Lower lobe of right lung (tissue), 2 donors: ENCODE measurements around the gene DNAJC24. TPM values are rescaled to one million over a fixed set of nuclear protein-coding genes. Genes with fewer than 3 reads are reported as not detected.
A peak's percentile ranks its signal among the peaks of the same experiment; 100 is the strongest.

Source experiments
- ATAC-seq, 2 donors: fragments of 200-7000 bp; cut with Tn5 transposase; one replicate each; pipeline ENCODE4 v1.9.1; 2020 to 2022; ENCODE audit warnings: mild to moderate bottlenecking in 2 of 2, moderate library complexity in 2 of 2
- DNase-seq: peaks from one replicate; pipeline ENCODE4 v3.0.0-alpha.2; 2020
- H3K27ac ChIP-seq: fragments of 200-600 bp; one replicate; pipeline ENCODE4 v1.8.0; 2022
- H3K27me3 ChIP-seq: fragments of 200-600 bp; one replicate; pipeline ENCODE4 v1.8.0; 2022; ENCODE audit warnings: low read depth
- H3K36me3 ChIP-seq: fragments of 200-600 bp; one replicate; pipeline ENCODE4 v1.8.0; 2022; ENCODE audit warnings: mild to moderate bottlenecking
- H3K4me1 ChIP-seq: fragments of 200-600 bp; one replicate; pipeline ENCODE4 v1.8.0; 2022
- H3K4me3 ChIP-seq: fragments of 200-600 bp; one replicate; pipeline ENCODE4 v1.8.0; 2022; ENCODE audit warnings: mild to moderate bottlenecking
- H3K9me3 ChIP-seq: fragments of 200-600 bp; one replicate; pipeline ENCODE4 v1.8.0; 2022
- intact Hi-C: fragments of 100-400 bp; cut with DNase I; formaldehyde crosslinking; loops from one replicate; pipeline ENCODE4 v1.11.0; 2022
- total RNA-seq: library from RNA; stranded (reverse); fragmentation: NEBNext Ultra II Directional; extraction: Animal tissue kit (Norgen Biotek cat#: 25700); gene quantifications from one replicate; pipeline ENCODE4 v1.2.1, GENCODE V29; 2021
- TF ChIP-seq, protein P1 (sequence below): fragments of 200-600 bp; IDR thresholded peaks from one replicate; pipeline ENCODE4 v1.8.0; 2022; ENCODE audit warnings: antibody characterized with exemption, mild to moderate bottlenecking
- donor health status: DM: no; HTN: yes; CAD: no; lungs with severe emphysema.

Gene DNAJC24
- total RNA-seq, 1 donor from 2014 or later = 16.3 TPM

DNA sequence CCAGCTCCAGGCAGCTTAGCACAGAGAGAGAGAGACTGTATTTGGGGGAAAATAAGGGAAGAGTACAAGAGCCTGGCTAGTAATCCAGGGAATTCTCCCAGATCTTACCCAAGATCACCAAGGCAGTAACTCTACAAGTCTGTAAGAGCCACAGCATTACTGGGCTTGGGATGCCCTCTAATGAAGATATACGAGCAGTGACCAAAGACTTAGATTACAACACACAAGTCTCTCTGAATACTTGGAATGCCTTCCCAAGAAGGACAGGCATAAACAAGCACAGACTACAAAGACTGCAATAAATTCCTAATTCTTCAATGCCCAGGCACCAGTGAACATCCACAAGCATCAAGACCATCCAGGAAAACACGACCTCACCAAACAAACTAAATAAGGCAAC, 17.7 kb downstream of the DNAJC24 start:
- H3K36me3 ChIP-seq = no peaks in the 10 kb centered on the region

GRCh38 chr11:31397239-31397834, 27.7 kb downstream of the DNAJC24 start:
- Histone ChIP-seq H3K27me3 (no peaks in the 10 kb centered on the region), H3K4me3 (no peak overlapping the region), H3K9me3 (peaks cover 5% of the 10 kb centered on the region), H3K4me1 (no peaks in the 10 kb centered on the region), H3K27ac (no peak overlapping the region), H3K36me3 (no peaks in the 10 kb centered on the region)
- ATAC-seq (no peak), DNase-seq (no peak)
- TF ChIP-seq, protein P1, sequence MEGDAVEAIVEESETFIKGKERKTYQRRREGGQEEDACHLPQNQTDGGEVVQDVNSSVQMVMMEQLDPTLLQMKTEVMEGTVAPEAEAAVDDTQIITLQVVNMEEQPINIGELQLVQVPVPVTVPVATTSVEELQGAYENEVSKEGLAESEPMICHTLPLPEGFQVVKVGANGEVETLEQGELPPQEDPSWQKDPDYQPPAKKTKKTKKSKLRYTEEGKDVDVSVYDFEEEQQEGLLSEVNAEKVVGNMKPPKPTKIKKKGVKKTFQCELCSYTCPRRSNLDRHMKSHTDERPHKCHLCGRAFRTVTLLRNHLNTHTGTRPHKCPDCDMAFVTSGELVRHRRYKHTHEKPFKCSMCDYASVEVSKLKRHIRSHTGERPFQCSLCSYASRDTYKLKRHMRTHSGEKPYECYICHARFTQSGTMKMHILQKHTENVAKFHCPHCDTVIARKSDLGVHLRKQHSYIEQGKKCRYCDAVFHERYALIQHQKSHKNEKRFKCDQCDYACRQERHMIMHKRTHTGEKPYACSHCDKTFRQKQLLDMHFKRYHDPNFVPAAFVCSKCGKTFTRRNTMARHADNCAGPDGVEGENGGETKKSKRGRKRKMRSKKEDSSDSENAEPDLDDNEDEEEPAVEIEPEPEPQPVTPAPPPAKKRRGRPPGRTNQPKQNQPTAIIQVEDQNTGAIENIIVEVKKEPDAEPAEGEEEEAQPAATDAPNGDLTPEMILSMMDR = peak; percentile 44
- intact Hi-C loops = no loop called here

More for the DNA sequence above, 17.7 kb downstream of the DNAJC24 start:
- Histone ChIP-seq H3K4me1 (no peaks in the 10 kb centered on the region), H3K9me3 (no peaks in the 10 kb centered on the region), H3K4me3 (no peak overlapping the region), H3K27ac (no peak overlapping the region), H3K27me3 (no peaks in the 10 kb centered on the region)
- ATAC-seq (no peak), DNase-seq (no peak)
- TF ChIP-seq, protein P1 = no peak
- intact Hi-C loops = no loop called here

DNA sequence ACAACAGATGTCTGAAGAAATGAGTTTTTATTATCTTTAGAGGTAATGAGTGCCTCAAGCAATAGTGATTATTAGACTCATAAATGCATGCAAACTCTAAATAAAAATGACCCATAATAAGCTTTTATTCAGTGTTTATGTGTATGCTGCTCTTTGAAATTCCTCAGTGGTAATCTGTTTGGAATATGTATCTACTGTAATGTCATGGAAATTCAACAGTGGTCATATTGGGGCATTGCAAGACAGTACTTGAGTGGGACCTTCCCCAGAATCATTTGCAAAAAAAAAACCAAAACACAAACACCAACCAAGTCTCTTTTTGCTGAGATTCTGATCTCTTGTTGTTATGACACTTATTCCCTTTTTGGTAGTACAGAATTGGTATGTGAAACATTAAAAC, 35.0 kb downstream of the DNAJC24 start:
- DNase-seq (no peak), ATAC-seq (no peak)
- H3K27me3 ChIP-seq = no peaks in the 10 kb centered on the region
- H3K27ac ChIP-seq = no peak overlapping the region
- intact Hi-C loops = no loop called here
- no peaks in the 10 kb centered on the region for H3K4me1 ChIP-seq
- no peaks in the 10 kb centered on the region for H3K9me3 ChIP-seq
- TF ChIP-seq, protein P1 = no peak
- no peaks in the 10 kb centered on the region for H3K36me3 ChIP-seq
- no peak overlapping the region for H3K4me3 ChIP-seq

GRCh38 chr11:31408201-31408600, 38.5 kb downstream of the DNAJC24 start:
- no peak overlapping the region for H3K27ac ChIP-seq
- H3K27me3 ChIP-seq = no peaks in the 10 kb centered on the region
- TF ChIP-seq, protein P1 = no peak
- H3K4me1 ChIP-seq = no peaks in the 10 kb centered on the region
- intact Hi-C loops = no loop called here
- no peaks in the 10 kb centered on the region for H3K36me3 ChIP-seq
- DNase-seq = no peak
- no peak for ATAC-seq
- peaks cover 3% of the 10 kb centered on the region for H3K9me3 ChIP-seq
- H3K4me3 ChIP-seq = no peak overlapping the region

DNA sequence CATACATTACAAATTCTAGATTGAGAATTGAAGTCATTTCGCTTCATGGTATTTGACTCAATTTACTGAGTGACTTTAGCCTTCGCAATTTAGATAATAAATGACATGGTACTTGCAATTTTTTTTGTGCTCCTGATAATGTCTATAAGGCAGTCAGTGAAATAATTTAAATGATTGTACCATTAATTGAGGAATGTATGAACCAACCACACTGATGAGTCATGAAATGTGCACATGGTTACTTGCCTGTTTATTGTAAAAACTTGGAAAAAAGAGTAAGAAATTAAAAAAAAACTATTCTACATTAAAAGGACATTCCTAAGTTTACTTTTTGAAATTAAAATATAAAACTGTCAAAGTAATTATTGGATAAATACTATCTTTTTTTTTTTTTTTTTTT, 43.3 kb downstream of the DNAJC24 start:
- Histone ChIP-seq H3K27me3 (no peaks in the 10 kb centered on the region), H3K27ac (no peak overlapping the region), H3K4me1 (no peaks in the 10 kb centered on the region), H3K9me3 (peaks cover 3% of the 10 kb centered on the region), H3K4me3 (no peak overlapping the region), H3K36me3 (no peaks in the 10 kb centered on the region)
- TF ChIP-seq, protein P1 = no peak
- DNase-seq (no peak), ATAC-seq (no peak)
- intact Hi-C loops = no loop called here
